ENCODE results near the gene PDE9A. TPM values are rescaled to one million over a fixed set of nuclear protein-coding genes. Genes with fewer than 3 reads are reported as not detected.

Gene PDE9A
- polyA plus RNA-seq, 12 donors = 6.7 to 20.1 (median 8.5) TPM; not detected in 1

DNA sequence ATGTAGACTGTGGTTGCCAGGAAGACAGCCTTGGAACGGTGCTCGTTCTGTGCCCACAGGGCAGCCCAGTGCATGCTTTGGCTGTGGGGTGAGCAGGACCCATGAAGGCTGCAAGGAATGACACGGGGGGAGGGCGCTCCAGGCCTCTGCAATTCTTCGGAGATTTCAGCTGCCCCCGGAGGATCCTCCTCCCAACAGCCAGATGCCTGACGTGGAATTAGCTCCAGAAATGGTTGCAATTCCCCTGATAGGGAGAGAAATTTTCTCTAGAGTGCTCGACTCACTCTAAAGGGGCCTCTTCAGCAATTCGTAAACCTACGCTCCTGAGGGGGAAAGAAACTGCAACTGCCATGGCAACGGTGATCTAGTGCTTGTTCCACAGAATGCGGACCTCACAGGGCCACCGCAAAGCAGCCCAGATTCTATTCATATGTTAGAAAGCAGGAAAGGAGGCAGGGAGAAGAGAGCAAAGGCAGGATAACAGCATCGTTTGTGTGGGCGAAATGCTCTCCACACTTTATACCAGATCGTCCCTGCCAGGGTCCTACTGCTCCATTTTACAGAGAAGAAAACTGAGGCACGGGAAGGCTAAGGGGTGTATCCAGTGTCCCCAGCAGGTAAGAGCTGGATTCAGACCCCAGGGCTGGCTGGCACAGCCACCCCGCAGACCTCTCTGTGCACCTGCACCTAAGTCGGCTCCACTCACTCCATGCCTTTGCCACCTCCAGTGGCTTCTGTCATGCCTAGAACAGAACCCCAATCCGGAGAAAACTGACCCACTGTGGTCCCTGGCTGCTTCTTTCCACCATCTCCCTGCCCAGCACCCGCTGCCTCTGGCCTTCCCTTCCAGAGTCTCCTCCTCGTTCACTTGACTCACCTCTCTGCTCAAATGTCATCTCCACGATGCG lies 11.9 kb upstream of the PDE9A start:
- no peak for DNase-seq

DNA sequence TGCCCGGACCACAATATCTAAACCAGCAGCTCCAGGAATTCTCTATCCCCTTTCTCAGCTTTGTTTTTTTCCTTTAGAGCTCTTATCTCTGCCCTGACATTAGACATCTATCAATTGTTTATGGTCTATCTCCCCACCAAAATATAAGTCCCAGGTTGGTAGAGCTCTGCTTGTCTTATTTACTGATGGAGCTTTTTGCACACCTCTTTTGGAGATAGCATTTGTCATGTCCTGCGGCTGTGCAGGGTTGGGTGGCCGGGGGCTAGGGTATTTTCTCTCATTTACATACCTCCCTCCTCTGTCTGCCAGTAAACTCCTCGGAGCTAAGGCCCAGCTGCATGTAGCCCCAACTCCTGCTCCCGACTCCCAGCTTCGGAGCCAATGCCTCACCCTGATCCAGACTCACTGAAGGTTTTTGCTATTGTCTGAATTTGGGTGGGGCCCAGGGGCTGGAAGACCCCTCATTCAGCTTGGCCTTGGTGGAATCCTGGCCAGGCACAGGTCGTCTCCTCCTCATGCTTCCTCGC lies 11.1 kb upstream of the PDE9A start:
- DNase-seq = no peak

DNA sequence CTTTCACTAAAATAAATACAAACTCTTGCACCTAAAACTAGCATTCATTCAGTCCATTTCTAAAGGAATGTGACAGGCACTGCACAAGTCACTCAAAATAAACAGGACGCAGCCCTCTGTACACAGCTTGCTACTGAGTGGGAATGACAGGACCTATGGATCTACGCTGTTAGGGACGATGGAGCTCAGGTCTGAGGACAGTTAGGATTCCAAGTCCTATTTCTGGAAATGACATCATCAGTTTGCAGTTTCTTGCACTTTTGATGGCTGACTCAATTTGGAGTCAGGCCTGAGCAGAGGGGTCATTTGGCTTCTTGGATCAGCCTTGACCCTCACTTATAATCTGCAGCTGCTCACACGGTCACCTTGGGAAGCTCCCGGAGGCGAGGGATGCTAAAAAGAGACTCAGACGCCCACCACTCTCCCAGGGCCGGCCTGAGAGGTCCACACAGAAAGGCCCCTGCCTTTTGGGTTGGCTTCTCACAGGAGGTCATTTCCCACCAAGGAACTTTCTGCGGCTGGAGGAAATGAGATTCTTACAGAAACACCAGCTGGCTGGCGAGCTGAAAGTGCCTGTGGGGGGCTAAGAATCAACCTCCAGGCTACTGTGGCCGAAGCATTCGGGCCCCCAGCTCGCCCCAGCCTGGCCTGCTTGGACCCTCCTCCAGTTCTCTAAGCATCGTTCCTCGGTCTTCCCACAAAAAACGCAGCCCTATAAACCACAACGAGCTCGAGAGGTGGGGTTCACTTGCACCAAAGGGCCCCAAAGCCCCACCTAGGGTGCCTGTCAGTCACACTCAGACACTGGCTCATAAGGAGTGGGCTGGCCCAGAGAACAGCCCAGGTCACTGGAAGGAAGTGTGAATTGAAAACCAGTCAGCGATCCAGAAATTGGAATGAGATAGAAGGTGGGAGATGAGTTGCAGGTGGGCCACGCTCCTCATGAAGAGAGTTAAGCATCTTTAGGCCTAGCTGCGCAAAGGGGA lies 8.9 kb upstream of the PDE9A start:
- DNase-seq = peak; percentile 61

DNA sequence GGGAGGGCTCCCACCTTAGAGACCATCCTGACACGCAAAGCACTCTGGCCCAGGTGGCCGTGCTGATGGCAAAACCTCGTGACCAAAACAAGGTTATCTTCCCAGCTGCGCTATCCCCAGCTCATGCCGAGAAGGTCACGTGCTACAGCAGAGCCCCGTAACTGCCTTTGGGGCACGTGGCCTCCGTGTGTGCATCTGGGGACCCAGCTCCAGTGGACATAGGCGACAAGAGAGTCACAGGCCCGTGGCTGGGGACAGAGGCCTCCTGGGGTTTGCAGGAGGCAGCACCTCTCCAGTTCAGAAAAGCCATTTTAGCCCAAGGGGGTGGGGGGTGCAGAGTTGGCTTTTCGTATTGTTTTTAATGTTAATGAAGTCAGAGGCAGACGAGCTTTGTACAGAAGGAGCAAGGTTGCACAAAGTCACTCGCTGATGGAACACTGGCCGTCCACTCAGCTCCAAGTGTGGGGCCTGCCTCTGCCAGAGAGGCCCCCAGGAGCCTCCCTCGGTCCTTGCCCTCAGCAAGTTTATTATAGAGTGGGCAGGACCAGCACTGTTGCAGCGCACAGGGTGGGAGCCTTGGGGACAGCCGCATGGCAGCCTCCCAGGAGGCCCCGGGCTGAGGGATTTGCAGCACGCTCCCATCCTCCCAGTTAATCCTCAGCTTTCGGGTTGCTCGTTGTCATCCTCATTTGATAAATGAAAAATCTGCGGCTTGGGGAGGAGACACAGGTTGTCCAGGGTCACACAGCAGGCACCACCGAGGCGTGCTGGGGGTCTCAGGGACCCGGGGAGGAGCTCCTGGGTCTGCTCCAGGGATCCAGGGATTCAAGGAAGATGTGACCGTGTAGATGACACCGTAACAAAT lies 8.0 kb upstream of the PDE9A start:
- no peak for DNase-seq

DNA sequence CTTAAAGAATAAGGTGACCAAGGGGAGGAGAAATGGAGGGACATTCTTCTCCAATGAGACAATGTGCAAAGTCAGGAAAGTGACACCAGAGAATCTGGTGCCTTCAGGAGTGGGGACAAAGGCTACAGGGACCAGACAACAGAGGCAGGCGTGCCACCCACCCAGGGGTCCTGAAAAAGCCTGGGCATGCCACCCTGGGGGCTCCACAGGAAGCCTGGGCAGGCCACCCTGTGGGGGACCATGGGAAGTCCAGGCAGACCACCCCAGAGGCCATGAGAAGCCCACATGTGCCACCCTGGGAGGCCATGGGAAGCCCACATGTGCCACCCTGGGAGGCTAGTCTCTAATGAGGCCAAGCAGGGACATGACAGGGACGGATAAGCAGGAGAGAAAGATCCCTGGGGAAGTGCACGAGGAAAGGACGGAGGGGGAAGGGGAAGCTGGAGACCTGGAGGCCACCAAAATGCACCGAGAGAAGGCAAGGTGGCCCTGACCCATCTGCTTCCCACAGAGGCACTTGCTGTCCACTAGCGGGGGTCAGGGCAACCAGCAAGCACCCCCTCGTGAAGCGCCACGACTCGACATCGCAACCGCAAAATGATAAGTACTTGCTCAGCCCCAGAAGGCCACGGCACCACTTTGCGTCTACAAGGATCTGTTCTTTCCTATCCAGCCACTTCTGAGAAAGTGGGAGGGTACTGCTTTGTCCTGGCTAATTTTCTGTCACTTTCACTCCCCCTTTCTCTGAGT lies 7.2 kb upstream of the PDE9A start:
- no peak for DNase-seq

DNA sequence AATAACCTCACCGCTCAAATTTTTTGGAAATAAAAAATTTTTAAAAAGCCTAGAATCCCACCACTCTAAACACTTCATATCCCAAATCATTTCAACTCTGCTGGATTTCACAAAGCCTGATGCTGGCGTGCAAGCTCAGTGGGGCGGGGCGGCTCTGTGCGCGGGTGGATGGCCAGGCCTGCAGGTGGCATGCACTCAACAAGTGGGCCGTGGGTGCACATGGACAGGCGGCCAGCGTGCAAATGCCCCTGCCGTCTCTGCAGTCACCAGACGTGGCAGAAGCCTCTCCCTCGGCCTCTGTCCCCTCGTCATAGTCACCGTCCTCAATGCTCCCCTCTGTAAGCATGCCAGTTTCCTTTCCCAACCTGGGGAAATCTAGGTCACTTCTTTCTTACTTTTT lies 6.6 kb upstream of the PDE9A start:
- DNase-seq = no peak

DNA sequence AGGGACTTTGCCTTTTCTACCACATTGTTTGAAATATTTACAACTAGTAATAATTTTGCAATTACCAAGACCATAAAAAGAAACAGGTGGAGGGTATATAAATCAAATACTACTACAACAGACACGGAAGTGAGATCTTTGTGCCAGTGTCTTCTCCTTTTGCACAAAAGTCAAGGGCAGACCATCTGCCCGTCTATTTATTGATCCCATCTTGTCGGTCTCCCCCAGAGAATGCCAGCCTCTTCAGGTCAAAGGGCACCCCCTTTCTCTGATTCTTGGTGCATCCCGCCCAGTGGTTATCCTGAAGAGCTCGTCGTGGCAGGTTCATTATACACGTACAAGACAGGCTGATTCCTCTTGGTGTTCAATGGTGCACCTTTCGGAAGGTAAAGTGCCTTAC lies 4.8 kb upstream of the PDE9A start:
- DNase-seq = no peak

DNA sequence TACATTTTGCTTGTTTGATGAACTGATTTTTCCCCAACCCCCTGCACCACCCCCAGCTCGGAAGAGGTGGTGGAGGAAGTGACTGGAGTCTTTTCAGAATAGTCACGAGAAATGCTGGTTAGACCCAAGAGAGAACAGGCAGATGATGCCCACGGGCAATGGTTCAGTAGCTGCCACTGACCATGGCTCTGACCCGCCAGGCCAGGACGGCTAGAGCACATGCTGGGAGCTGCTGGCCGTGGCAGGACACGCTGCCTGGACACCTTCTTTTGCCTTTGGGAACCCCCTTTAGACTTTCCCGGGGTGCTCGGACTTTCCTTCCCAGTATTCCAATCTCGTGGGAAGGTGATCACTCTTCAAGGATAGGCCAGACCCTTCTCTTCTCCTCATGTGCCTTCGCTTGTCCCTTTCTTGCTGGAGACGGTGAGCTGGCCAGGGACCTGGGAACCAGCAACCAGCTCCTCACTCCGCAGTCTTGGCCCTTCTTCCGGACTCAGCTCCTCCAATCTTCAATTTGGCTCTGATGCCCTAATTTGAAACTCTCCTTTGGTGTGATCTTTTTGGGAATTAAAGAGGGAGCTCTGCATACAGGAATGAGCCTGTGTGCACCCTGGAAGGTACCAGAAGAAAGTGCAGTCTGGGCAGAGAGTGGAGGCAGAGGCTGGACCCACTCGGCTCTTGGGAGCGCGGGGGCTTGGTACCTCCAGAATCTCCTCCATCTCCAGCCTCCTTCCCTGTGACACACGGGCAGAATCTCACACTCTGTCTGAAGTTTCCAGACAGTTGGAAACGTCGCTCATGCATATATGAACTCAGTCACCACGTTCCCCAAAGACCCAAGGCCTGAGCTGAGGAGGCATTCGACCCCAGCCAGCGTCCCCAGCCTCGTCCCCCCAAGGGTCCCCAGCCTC lies 4.0 kb upstream of the PDE9A start:
- no peak for DNase-seq

DNA sequence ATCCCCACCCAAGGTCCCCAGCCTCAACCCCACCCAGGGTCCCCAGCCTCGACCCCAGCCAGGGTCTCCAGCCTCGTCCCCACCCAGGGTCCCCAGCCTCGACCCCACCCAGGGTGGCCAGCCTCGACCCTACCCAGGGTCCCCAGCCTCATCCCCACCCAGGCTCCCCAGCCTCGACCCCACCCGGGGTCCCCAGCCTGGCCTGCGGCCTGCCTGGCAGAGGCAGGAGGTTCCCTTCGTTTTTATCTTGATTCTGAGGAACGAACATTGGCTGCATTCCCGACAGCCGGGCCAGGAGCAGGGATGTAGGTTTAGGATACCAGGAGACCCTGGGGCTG lies 3.4 kb upstream of the PDE9A start:
- no peak for DNase-seq

DNA sequence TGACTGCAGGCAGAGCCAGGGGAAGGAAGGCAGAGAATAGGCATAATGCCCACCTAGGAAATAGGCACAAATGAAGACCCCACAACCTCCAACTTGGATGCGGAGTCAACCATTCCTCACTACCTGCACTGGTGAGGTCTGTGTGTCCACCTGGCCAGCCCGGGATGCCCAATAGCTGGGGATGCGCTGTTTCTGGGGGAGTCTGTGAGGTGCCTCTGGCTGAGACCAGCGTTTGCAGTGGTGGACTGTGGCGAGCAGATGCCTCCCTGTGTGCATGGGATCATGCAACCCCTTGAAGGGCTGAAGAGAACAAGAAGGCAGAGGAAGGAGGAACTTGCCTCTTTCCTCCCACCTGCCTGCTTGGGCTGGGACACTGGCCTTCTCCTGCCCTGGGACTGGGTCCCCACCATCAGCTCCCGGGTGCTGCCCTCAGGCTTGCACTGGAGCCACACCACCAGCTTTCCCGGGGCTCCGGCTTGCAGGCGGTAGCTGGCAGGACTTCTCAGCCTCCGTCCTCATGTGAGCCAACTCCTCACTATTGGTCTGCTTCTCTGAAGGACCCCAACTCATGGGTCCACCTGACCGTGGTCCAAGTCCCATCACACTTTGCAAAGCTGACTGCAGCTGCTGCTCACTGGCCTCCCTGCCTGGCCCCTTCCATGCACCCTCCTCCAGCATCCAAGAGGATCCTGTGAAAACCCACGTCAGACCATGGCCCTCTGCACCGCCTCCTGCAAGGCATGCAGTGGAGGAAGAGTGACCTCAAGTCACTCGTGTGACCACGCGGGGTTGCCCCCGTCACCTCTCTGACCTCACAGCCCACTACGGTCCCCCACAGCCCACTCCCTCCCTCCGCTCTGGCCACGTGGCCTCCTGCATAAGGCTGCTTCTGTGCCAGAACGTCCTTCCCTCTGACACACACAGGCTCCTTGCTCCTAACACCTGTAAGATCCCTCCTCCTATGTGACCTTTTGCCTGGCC lies 2.7 kb upstream of the PDE9A start:
- no peak for DNase-seq

DNA sequence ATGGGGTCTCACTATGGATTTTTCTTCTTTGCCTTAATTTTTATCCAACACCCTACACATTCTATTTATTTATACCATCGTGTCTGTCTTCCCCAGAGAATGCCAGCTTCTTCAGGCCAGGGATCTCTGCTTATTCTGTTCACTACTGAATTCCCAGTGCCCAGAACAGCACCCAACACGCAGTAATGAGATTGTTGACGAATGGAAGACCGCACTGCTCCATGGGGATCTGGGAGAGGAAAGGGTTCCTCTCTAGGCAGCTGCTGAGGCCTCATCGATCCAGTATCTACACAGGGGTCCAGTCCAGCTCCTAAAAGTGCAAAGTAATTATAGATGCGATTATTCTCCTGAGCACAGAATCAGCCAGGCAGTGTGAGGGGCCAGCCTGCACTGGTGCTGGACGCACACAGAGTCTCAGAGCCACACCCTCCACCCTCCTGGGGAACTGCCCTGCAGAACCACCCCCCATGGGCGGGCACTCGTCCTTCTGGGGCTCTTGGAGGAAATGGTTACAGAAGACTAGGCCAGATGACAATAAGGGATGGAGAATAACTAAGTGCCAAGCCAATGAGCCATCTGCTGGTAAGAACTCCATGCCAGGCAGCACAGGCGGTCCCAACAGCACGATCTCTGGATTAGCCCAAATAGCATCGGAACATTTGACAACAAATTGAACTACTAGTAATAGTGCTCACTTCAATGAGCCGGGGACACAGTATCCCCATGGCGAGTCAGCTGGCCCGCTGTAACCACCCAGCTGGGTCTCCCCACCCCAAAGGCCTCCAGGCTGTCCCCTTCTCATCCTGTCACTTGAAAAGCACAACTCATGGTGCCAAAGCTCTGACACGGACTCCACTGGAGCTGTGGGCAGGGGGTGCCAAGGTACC lies 1.7 kb upstream of the PDE9A start:
- no peak for DNase-seq

DNA sequence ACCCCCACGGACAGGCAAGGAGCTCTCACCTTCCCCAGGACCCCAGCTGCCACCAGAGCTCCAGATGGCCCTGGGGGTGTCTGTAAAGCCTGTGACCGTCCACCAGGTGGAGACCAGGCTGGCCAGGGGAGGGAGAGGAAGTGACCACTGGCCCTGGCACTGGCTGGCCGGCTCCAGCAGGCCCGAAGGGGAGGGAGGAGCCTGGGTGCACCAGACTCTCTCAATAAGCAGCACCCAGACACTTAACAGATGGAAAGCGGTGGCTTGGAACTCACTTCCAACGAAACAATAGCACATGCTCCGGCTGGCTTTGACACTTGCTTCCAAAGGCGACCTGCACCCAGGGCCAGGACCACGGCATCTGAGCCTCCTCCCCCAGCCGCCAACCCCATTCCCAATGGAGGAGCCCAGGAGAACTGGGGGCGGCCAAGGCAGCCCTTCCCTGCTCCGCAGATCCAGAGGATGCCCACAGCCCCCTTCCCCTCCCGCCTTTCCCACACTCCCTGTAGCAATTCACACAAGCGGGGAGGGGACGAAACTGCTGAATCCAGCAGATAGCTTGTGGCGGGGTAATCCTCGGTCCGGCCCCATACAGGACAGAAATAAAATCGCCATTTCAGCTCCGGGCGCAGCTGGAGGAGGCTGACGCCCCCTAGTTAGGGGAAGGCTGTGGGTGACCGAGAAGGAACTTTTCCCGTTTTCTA lies 742 bp upstream of the PDE9A start:
- DNase-seq = peak; percentile 49

DNA sequence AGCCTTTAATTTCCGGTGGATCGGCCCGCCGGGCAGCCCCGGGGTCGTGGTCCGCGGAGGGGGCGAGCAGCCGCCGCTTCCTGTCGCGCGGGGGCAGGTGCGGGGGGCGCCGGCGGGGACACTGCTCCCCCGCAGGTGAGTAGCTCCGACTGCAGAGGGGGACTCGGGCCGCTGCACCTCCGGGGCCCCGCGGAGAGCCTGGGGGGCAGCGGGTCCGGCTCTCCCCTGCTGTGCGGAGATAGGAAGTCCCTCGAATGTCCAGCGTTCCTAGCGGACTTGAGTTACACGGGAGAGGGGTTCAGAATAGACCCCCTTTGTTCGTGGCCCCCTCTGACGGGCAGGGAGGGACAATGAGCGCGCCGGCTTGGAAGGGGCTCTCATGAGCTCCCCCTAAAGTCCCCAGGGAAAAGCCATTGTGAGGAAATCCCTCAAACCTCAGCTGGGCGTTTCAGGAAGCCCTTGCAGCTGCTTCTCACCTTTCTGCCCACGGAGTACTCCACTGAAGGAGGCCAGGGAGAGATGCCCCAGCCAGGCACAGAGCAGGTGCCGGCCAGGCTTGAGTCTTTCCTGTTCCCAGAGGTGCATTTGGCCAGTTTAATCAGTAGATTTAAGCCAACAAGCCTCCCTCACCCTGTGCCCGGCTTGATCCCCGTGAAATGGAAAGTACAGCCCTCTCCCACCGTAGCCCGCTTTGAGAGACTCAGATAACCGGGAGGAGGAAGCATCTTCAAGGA lies 925 bp downstream of the PDE9A start:
- DNase-seq = no peak

DNA sequence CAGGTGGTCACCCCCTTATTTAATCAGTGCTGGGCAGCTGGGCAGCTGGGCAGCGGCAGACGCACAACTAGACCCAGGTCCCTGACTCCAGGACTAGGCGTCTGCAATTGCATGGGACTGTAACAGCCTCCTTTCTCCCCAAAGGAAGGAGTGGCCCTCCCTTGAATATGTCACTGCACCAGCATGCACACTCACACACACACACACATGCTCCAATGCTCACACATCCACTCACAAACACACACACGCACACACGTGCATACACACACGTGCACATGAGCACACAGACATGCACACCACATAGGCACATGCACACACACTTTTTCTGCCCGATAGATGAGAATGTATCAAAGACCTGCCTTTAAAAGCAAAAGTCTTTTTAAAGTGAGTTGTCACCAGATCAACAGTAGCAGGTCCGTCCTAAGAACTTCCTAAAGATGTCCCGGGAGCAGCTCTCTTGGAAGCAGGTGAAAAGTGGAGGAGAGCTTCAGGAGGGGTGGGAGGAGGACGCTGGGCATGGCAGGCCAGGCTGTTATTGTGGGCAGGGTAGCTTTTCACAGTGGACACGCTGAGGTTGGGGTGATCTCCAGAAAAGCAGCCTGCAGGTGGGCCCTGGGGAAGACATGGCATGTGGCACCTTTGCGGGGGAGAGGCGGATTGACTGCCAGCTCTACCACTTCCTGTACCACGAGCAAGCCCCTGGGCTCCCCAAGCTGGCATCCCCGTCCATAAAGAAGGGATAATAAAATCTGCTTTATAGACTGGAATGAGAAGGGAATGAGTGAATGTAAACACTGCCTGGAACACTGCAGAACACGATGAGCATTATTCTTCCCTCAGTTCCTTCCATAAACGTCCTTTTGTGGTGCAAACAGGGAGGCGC lies 1.7 kb downstream of the PDE9A start:
- DNase-seq = no peak
